BLaER1 treated with 17β-estradiol and CSF1 and Interleukin-3, amounts not matched to agents 10 nM and 100 nM (cell line): Measurements from ENCODE around the gene RSU1.

Experiments used
- H3K27ac ChIP-seq, 11 experiments: shearing (Covaris generic); formaldehyde crosslinking; 2 replicates each; pipeline ENCODE4 v1.8.1; 2022
- H3K27me3 ChIP-seq, 11 experiments: shearing (Covaris generic); formaldehyde crosslinking; 2 replicates each; pipeline ENCODE4 v1.8.1; 2022
- H3K36me3 ChIP-seq, 11 experiments: shearing (Covaris generic); formaldehyde crosslinking; 2 replicates each; pipeline ENCODE4 v1.8.1; 2022
- H3K4me1 ChIP-seq, 10 experiments: shearing (Covaris generic); formaldehyde crosslinking; 2 replicates each; pipeline ENCODE4 v1.8.1; 2022
- H3K4me2 ChIP-seq, 11 experiments: shearing (Covaris generic); formaldehyde crosslinking; 2 replicates each; pipeline ENCODE4 v1.8.1; 2022
- H3K4me3 ChIP-seq, 10 experiments: shearing (Covaris generic); formaldehyde crosslinking; 2 replicates each; pipeline ENCODE4 v1.8.1; 2022
- H3K9ac ChIP-seq, 11 experiments: shearing (Covaris generic); formaldehyde crosslinking; 2 replicates each; pipeline ENCODE4 v1.8.1; 2022
- H3K9me3 ChIP-seq, 11 experiments: shearing (Covaris generic); formaldehyde crosslinking; replicated peaks in 1 of 11; 2 replicates each; pipeline ENCODE4 v1.8.1; 2022
- H4K20me1 ChIP-seq, 11 experiments: shearing (Covaris generic); formaldehyde crosslinking; 2 replicates each; pipeline ENCODE4 v1.8.1; 2022
- Cebpa-rat ChIP-seq, 11 experiments: shearing (Covaris generic); IDR thresholded peaks; 2 replicates each; pipeline ENCODE4 v1.8.1; 2022

Gene RSU1

GRCh38 chr10:16648366-16648765 lies 168.9 kb downstream of the RSU1 start:
- no peaks in the 10 kb centered on the region for H3K9me3 ChIP-seq

GRCh38 chr10:16646181-16647059 lies 170.8 kb downstream of the RSU1 start:
- no peak for TF ChIP-seq Cebpa-rat (IDR thresholded peaks at IDR 0.05)
- no peaks in the 10 kb centered on the region for H3K9me3 ChIP-seq
- H3K27me3 ChIP-seq, result no peaks in the 10 kb centered on the region
- H4K20me1 ChIP-seq, result peaks cover 0 to 38% (median 11%) of the 10 kb centered on the region in 11 experiments; a peak in 13 of 22 replicates
- H3K36me3 ChIP-seq, result peaks cover 0 to 12% (median 0%) of the 10 kb centered on the region in 11 experiments; a peak in 2 of 22 replicates
- peak overlapping the region; percentile 10 to 58 (median 38); a peak in 18 of 22 replicates for H3K4me2 ChIP-seq
- H3K4me3 ChIP-seq, result no peak overlapping the region
- no peak overlapping the region for H3K9ac ChIP-seq
- peaks cover 7 to 30% (median 13%) of the 10 kb centered on the region in 10 experiments; a peak in 16 of 20 replicates for H3K4me1 ChIP-seq
- peak overlapping the region in 5 of 11 experiments; percentile 1 to 52 (median 41); a peak in 10 of 22 replicates for H3K27ac ChIP-seq

More at GRCh38 chr10:16648366-16648765, 168.9 kb downstream of the RSU1 start:
- no peak for TF ChIP-seq Cebpa-rat (IDR thresholded peaks at IDR 0.05)
- Histone ChIP-seq H3K27ac (no peak overlapping the region), H3K27me3 (no peaks in the 10 kb centered on the region), H3K9ac (no peak overlapping the region), H3K4me2 (no peak overlapping the region), H4K20me1 (peaks cover 0 to 36% (median 8%) of the 10 kb centered on the region in 11 experiments; a peak in 11 of 22 replicates), H3K36me3 (peaks cover 0 to 9% (median 0%) of the 10 kb centered on the region in 11 experiments; a peak in 1 of 22 replicates), H3K4me1 (peaks cover 7 to 30% (median 13%) of the 10 kb centered on the region in 10 experiments; a peak in 16 of 20 replicates), H3K4me3 (no peak overlapping the region)

DNA sequence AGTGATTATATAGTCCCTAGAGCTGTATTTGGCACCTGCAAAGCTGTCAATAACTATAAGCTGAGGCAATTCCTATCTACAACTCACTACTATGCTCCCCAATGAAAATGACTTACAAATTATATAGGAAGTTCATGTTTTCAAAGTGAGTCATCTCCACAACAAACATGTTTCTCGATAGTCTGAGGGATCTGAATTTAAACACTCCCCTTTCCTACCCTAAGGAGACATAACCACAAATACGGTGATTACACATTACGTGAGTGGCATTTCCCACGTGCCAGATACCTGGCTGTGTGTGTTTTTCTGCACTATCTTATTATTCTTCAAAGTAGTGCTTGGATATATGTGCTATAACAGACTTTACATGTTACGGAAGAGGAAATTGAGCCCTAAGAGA lies 173.1 kb downstream of the RSU1 start:
- H3K36me3 ChIP-seq, result peaks cover 0 to 23% (median 0%) of the 10 kb centered on the region in 11 experiments; a peak in 2 of 22 replicates
- peaks cover 0 to 57% (median 17%) of the 10 kb centered on the region in 11 experiments; a peak in 12 of 22 replicates for H4K20me1 ChIP-seq
- no peak for TF ChIP-seq Cebpa-rat (IDR thresholded peaks at IDR 0.05)
- no peak overlapping the region for H3K9ac ChIP-seq
- no peak overlapping the region for H3K27ac ChIP-seq
- H3K27me3 ChIP-seq, result no peaks in the 10 kb centered on the region
- H3K4me3 ChIP-seq, result no peak overlapping the region
- peaks cover 7 to 30% (median 13%) of the 10 kb centered on the region in 10 experiments; a peak in 16 of 20 replicates for H3K4me1 ChIP-seq
- 0 out of 22 replicates have a peak overlapping the region, but pooled peaks of 1 of the 11 experiments have one; percentile 28 for H3K4me2 ChIP-seq
- no peaks in the 10 kb centered on the region for H3K9me3 ChIP-seq

GRCh38 chr10:16643502-16643901 lies 173.7 kb downstream of the RSU1 start:
- no peak overlapping the region for H3K4me3 ChIP-seq
- no peak for TF ChIP-seq Cebpa-rat (IDR thresholded peaks at IDR 0.05)
- no peak overlapping the region for H3K4me2 ChIP-seq
- H3K27ac ChIP-seq, result no peak overlapping the region
- H3K36me3 ChIP-seq, result peaks cover 0 to 29% (median 0%) of the 10 kb centered on the region in 11 experiments; a peak in 4 of 22 replicates
- peaks cover 7 to 30% (median 13%) of the 10 kb centered on the region in 10 experiments; a peak in 16 of 20 replicates for H3K4me1 ChIP-seq
- H3K27me3 ChIP-seq, result no peaks in the 10 kb centered on the region
- H3K9me3 ChIP-seq, result no peaks in the 10 kb centered on the region
- peaks cover 0 to 57% (median 17%) of the 10 kb centered on the region in 11 experiments; a peak in 12 of 22 replicates for H4K20me1 ChIP-seq
- H3K9ac ChIP-seq, result no peak overlapping the region

DNA sequence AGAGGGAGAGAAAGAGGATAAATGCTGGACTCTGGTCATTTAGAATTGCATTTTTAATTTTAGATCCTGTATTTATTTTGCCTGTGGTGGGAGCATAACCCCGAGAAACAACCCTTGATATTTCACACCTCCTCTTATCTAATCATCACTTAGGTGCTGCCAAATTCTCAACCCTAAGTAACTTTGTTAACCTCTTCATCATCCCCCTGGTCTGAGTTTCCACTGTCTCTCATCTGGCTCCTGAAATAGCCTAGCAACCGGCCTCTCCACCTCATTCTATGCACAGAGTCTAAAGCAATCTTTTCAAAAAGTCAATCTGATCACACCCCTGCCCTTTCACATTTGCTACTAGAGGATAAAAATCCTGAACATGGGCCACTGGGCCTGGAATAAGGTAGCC lies 177.1 kb downstream of the RSU1 start:
- Histone ChIP-seq H3K9me3 (no peaks in the 10 kb centered on the region), H3K27ac (no peak overlapping the region), H3K4me1 (peaks cover 0 to 11% (median 0%) of the 10 kb centered on the region in 10 experiments; a peak in 5 of 20 replicates), H3K4me2 (no peak overlapping the region), H4K20me1 (peaks cover 0 to 44% (median 19%) of the 10 kb centered on the region in 11 experiments; a peak in 11 of 22 replicates), H3K27me3 (no peaks in the 10 kb centered on the region), H3K9ac (no peak overlapping the region), H3K36me3 (peaks cover 0 to 41% (median 0%) of the 10 kb centered on the region in 11 experiments; a peak in 6 of 22 replicates), H3K4me3 (no peak overlapping the region)
- TF ChIP-seq Cebpa-rat (IDR thresholded peaks at IDR 0.05), result no peak

GRCh38 chr10:16639471-16639870 lies 177.8 kb downstream of the RSU1 start:
- H3K4me3 ChIP-seq, result no peak overlapping the region
- peaks cover 0 to 44% (median 19%) of the 10 kb centered on the region in 11 experiments; a peak in 11 of 22 replicates for H4K20me1 ChIP-seq
- H3K4me1 ChIP-seq, result peaks cover 0 to 6% (median 0%) of the 10 kb centered on the region in 10 experiments; a peak in 5 of 20 replicates
- H3K36me3 ChIP-seq, result peaks cover 0 to 46% (median 0%) of the 10 kb centered on the region in 11 experiments; a peak in 6 of 22 replicates
- TF ChIP-seq Cebpa-rat (IDR thresholded peaks at IDR 0.05), result no peak
- no peak overlapping the region for H3K27ac ChIP-seq
- no peak overlapping the region for H3K9ac ChIP-seq
- no peaks in the 10 kb centered on the region for H3K27me3 ChIP-seq
- H3K9me3 ChIP-seq, result no peaks in the 10 kb centered on the region
- no peak overlapping the region for H3K4me2 ChIP-seq

GRCh38 chr10:16632996-16633395 lies 184.2 kb downstream of the RSU1 start:
- Histone ChIP-seq H3K4me3 (no peak overlapping the region), H3K27ac (no peak overlapping the region), H3K36me3 (peaks cover 0 to 60% (median 0%) of the 10 kb centered on the region in 11 experiments; a peak in 10 of 22 replicates), H3K9ac (no peak overlapping the region), H3K4me1 (no peaks in the 10 kb centered on the region), H4K20me1 (peaks cover 0 to 53% (median 15%) of the 10 kb centered on the region in 11 experiments; a peak in 11 of 22 replicates), H3K4me2 (no peak overlapping the region), H3K27me3 (no peaks in the 10 kb centered on the region), H3K9me3 (no peaks in the 10 kb centered on the region)
- TF ChIP-seq Cebpa-rat (IDR thresholded peaks at IDR 0.05), result no peak

- H3K27me3 ChIP-seq, result no peaks in the 10 kb centered on the region
- no peak for TF ChIP-seq Cebpa-rat (IDR thresholded peaks at IDR 0.05)
These were observed 190.5 kb downstream of the RSU1 start for GRCh38 chr10:16626697-16627096.

GRCh38 chr10:16612981-16613355 lies 204.3 kb downstream of the RSU1 start:
- no peak overlapping the region for H3K4me3 ChIP-seq
- H3K36me3 ChIP-seq, result peaks cover 0 to 25% (median 0%) of the 10 kb centered on the region in 11 experiments; a peak in 8 of 22 replicates
- H3K9ac ChIP-seq, result no peak overlapping the region
- peaks cover 8 to 28% (median 24%) of the 10 kb centered on the region in 11 experiments; a peak in 20 of 22 replicates for H3K9me3 ChIP-seq
- no peaks in the 10 kb centered on the region for H3K4me1 ChIP-seq
- no peak overlapping the region for H3K27ac ChIP-seq
- peaks cover 18 to 84% (median 56%) of the 10 kb centered on the region in 11 experiments; a peak in 19 of 22 replicates for H4K20me1 ChIP-seq
- no peak for TF ChIP-seq Cebpa-rat (IDR thresholded peaks at IDR 0.05)
- H3K27me3 ChIP-seq, result no peaks in the 10 kb centered on the region
- H3K4me2 ChIP-seq, result no peak overlapping the region

More at GRCh38 chr10:16626697-16627096, 190.5 kb downstream of the RSU1 start:
- no peak overlapping the region for H3K9ac ChIP-seq
- peaks cover 0 to 41% (median 16%) of the 10 kb centered on the region in 11 experiments; a peak in 12 of 22 replicates for H4K20me1 ChIP-seq
- H3K9me3 ChIP-seq, result peaks cover 3 to 17% (median 9%) of the 10 kb centered on the region in 11 experiments; a peak in 16 of 22 replicates
- no peaks in the 10 kb centered on the region for H3K4me1 ChIP-seq
- no peak overlapping the region for H3K27ac ChIP-seq
- H3K36me3 ChIP-seq, result peaks cover 0 to 58% (median 6%) of the 10 kb centered on the region in 11 experiments; a peak in 8 of 22 replicates
- no peak overlapping the region for H3K4me2 ChIP-seq
- H3K4me3 ChIP-seq, result no peak overlapping the region
